A673 (cell line): Measurements from ENCODE around the gene AP4S1.

Source experiments
- CTCF ChIP-seq: fragments of 300-800, 200-600 bp; sonication (generic); conservative IDR thresholded peaks from 2 replicates; pipeline ENCODE4 v1.5.1; 2017; ENCODE audit warnings: low read depth, mild to moderate bottlenecking, antibody characterized with exemption, low read length, moderate library complexity, mixed read lengths
- EZH2 ChIP-seq: fragments of 200-600 bp; sonication (generic); IDR thresholded peaks from 2 replicates; pipeline ENCODE4 v1.6.1; 2017; ENCODE audit warnings: borderline replicate concordance, low read depth, mild to moderate bottlenecking, mixed read lengths, antibody characterized with exemption, low read length; ENCODE audit not compliant: poor library complexity, severe bottlenecking

GRCh38 chr14:31092160-31092708 is 66.8 kb downstream of the AP4S1 start:
- no peak for TF ChIP-seq CTCF
- TF ChIP-seq EZH2, result no peak
